NCI-H2107 (cell line): ENCODE measurements around the gene TXNL4B.

Experiments
- DNase-seq: peaks from one replicate; lab custom pipeline; 2025; lab: John Stamatoyannopoulos, UW

TXNL4B gene

DNA sequence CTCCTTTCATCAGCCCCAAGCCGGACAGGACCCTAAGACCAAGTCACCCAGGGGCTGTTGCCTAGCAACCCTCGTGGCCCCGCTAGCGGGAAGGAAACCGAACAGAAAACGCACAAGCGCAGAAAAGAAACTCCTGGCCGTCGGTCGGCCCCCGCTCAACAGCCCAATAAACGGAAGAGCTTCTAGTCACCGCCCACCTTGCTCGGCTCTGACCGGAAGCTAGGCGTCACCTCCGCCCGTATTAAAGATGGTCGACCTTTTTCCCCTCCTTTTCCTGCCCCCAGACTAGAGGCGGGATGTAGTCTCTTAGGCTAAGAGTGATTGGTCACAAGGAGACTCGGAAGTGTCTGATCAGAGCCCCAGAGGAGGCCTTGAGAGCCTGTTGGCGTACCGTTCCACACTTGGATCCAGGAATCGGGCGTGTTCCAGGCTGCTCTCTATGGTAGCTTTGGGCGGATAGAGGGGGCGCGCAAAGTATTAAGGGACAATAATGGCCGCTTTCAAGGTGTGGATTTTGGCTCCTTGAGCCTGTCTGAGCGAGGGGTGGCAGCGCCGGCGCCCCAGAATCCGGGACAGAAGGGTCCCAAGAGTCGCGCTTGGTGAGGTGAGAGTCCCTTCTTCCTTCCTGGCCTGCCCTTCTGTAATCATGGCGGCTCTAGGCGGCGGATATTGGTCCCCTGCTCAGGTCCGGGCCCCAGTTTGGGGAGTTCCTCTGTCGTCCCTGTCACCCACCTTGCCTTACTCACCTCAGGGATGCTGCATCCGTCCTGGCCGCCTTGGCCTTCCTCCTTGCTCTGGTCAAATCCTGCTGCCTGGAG is at the start of gene TXNL4B, which contains the start of gene DHX38:
Gene TXNL4B (minus strand): TSS at position 173 of the 818 bp plus-strand sequence. CDS start 2,871 bp downstream, outside the sequence.
Gene DHX38 (plus strand): TSS at position 400 of the 818 bp plus-strand sequence. CDS start 2,311 bp downstream, outside the sequence.
- peak; percentile 90 for DNase-seq

- DNase-seq = no peak
Measured at GRCh38 chr16:72142476-72142875, 49.1 kb upstream of the TXNL4B start.

- DNase-seq = no peak
Measured at GRCh38 chr16:72139908-72140307, 46.5 kb upstream of the TXNL4B start.

DNA sequence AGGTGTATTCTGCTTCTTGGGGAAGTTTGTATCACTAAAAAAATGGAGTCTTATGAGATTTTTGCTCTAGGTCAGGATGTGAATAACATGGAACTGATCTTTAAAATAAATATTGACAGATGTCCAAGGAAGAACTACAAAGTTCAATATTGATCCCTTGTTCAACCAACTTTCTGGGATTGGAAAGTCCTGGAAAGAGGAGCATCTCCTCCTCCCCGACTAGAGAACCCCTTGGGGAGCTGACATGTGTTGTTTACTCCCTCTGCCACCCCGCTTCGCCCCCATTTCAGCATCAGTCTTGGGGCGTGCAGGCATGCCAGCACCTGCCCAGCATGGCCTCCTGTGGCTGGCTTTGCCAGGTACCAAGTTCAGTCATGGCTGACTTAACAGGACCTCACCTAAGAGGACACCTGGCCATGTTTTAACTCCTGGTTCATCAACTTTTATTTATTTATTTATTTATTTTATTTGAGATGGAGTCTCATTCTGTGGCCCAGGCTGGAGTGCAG is 44.7 kb upstream of the TXNL4B start:
- no peak for DNase-seq

DNA sequence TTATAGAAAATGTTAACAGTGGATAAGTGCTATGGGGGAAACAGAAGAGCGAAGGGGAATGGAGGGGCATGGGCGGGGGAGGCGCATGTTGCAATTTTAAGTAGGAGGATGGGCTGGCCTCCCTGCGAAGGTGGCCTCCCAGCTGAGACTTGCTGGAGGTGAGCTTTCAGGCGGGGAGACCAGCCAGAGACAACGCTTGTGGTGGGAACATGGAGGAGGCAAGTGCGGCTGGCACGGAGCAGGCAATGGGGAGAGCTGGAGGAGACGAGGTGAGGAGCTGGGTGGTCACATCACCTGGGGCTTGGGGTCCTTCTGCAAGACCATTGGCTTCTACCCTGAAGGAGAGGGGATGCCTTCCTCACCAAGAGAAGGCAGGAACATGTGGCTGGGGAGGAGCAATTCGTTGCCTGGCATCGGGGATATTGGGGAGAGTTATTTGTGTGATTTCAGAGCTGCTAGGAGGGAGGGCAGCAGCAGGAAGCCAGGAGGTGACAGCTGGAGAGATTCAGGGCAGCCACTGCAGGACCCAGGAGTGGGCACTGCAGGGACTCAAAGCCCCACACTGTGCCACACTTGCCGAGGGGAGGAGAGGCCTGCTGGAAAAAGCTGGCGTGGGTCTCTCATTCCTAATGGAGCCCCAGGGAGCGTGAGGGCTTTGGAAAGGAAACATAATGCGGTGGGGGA is 44.1 kb upstream of the TXNL4B start:
- no peak for DNase-seq

DNA sequence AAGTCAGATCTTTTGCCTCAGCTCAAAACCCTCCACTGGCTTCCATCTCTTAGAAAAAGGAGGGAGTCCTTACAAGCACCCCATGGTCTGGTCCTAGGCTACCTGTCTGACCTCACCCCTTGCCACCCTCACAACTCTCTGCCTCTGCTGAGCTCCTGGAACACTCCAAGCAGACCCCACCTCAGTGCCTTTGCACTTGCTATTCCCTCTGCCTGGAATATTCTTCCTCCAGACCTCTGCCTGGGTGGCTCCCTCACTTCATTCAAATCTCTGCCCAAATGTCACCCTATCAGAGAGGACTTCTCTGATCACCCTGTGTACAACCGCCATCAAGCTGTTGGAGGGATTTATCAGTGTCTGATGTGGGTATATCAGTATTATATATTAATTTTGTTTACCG is 41.1 kb upstream of the TXNL4B start:
- no peak for DNase-seq

DNA sequence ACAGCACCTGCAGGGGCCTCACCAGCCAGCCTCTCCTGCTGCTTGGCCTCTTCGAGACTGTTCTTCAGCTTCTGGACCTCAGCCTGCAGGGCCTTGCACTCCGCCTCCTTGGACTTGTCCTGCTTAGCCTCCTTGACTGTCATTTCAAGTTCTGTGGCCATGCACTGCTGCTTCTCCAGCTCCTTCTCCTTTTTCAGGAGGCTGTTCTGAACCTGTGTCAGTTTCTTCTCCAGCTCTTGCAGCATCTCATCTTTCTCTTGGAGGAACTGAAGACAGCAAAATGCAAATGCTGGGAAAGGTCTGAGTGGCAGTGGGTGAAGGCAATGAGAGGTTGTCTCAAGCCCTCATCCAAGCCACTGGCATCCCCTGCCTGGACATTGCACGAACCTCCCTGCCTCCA is 39.3 kb upstream of the TXNL4B start:
- DNase-seq = no peak

DNA sequence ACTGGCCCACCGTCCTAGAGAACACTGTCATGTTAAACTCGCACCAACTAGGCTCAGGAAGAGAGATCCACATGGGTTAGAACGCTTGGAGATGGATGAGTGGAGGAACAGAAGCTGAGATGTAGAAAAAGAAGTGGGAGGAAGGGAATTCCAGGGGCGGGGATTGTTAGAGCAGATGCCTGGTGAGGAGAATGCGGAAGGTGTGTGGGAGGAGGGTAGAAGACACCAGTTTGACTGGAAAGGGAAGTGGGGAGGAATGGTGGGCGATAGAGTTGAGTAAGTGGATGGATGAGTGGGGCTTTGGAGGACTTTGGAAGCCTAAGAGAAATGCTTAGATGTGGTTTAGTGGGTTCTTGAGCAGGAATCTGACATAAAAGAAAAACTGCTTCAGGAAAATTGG is 37.6 kb upstream of the TXNL4B start:
- DNase-seq = no peak

DNA sequence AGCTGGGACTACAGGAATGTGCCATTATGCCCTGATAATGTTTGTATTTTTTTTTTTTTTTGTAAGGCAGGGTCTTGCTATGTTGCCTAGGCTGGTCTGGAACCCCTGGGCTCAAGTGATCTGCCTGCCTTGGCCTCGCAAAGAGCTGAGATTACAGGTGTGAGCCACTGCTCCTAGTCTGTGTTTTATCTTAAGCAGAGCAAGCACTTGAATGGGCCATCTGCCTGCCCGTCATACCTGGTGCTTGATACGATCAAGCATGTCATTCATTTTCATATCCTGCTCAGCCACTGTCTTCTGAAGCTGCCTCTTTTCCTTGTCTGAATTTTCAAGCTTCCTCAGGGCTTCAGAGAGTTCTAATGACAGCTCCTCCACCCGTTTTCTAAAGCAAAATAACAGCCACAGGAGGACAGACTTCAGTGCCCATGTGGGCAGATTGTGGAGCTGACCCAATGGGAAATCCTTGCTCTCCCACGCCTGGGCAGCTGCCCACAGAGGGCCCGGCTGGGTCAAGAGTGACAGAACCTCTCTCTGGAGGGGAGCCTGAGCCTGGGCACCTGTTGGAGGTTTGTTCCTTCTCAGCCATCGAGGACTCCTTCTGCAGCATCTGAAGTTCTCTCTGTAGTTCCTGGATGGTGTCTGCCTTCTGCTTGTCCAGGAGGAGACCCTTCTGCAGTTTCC is 36.7 kb upstream of the TXNL4B start:
- no peak for DNase-seq

GRCh38 chr16:72128701-72129100 is 35.3 kb upstream of the TXNL4B start:
- no peak for DNase-seq

DNA sequence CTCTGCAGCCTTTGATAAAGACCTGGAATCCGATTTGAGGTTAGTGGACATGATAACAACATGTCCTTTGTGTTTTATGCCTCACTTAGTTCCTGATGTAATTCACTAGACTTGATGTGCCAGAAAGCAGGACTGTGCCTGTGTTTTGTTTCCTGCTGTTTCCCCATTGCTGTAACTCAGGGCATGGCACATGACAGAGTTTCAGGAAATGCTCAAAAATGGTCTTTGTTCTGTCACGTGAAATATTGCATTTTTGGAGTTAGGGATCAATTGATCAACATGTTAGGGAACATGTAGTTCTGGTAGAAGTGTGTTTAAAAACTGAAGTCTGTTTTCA is 33.0 kb upstream of the TXNL4B start:
- DNase-seq = no peak

- no peak for DNase-seq
Measured at GRCh38 chr16:72125635-72126428, 32.4 kb upstream of the TXNL4B start.

DNA sequence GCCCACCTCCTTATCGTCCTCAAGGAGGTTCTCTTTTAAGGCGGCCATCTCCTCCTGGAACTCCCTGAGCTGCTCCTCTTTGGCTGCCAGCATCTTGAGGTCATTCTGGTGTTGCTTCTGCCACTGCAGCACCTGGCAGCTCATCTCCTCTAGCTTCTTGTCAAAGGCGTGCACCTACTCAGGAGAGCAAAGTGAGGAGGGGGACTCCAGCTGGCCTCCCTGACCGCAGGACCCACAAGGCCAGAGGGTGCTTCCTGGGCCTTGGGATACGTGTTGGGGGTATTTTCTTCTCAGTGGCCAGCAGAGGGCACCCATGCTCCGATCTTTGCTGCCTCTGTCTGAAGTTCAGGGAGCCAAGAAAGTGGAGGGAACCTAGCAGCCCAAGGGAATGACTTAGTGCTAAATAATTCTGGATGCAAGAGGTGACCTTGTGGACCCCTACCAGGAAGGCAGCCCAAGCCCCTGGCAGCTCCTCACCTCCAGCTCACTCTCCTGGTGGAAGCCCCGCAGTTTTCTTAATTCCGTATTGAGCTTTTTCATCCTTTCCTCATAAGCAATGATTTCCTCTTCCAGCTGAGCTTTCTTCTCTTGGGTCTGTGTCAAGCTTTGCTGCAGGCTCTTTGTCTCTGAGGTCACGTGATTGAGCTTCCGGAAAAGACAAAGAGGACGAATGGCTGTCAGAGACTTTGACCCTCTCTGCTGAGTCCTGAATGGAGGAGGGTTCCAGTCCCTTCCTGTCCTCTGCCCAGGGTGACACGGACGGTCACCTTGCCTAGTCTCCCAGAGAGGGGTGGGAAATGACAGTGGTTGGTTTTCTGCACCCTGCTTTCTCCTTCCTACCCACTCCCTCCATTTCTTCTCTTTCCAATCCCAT is 31.6 kb upstream of the TXNL4B start:
- DNase-seq = peak; percentile 66

GRCh38 chr16:72124148-72124547 is 30.7 kb upstream of the TXNL4B start:
- DNase-seq = no peak

DNA sequence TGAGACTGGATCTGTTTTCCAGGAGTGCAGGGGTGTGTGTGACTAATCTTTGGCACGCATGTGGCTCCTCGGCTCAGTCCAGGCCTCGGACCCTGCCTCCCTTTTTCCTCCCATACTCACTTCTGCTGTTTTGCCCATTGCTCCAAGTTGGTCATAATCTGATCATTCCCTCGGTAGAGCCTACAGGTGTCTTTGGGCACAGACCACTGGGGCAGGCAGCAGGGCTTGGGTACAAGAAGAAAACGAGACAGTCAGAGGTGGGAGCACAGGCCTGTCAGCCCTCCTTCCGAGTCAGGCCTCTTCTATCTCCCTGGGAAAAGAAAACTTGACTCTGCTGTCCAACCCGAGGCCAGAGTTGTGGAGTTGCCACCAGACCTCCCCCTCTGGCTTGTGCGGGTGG is 30.0 kb upstream of the TXNL4B start:
- no peak for DNase-seq

- DNase-seq = no peak
Measured at GRCh38 chr16:72122916-72123315, 29.5 kb upstream of the TXNL4B start.

DNA sequence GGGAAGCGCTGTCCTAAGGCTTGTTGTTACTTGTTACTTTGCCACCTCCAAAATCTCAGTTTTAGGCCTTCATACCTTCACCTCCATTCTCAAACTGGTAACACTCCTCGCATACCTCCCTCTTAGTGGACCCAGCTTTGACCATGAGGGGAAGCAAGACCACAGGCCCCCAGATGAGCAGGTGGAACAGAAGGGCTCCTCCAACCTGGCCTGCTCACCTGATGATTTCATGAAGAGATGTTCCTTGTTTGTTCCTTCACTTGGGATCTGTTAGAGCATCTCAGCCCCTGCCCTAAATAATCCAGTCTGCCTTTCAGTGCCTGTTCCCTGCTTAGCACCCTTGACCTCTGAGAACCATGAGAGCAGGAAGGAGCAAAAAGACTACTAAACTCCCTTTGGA is 28.9 kb upstream of the TXNL4B start:
- no peak for DNase-seq

- no peak for DNase-seq
Measured at GRCh38 chr16:72120026-72120425, 26.6 kb upstream of the TXNL4B start.

DNA sequence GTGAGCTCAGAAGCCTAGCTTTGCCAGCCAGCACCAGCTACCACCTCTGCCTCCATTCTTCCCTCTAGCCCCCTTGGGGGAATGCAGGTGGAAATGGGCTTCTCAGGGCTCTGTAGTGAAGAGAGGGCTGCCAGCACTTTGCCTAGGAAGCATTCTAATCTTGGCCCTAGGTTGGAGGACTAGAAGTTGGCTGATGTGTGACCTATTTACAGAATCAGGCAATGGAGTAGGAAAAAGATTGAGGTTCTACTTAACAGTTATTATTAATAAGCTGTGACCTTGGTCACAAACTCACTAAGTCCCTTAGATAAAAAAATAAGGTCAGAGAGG is 20.2 kb upstream of the TXNL4B start:
- DNase-seq = no peak

- DNase-seq = no peak
Measured at GRCh38 chr16:72112906-72113615, 19.6 kb upstream of the TXNL4B start.

- DNase-seq = no peak
Measured at GRCh38 chr16:72112452-72112792, 19.0 kb upstream of the TXNL4B start.
